ENCODE measurements around the gene MYO10. TPM values are rescaled to one million over a fixed set of nuclear protein-coding genes. Genes with fewer than 3 reads are reported as not detected.

The MYO10 gene
- total RNA-seq, 4 donors from 2014 or later: 34.7 to 122 (median 71.2) TPM

- Histone ChIP-seq H3K4me1 (peaks cover 0 to 2% (median 0%) of the 10 kb centered on the region in 4 donors), H3K9me3 (no peaks in the 10 kb centered on the region), H3K36me3 (peaks cover 0 to 26% (median 0%) of the 10 kb centered on the region in 3 donors), H3K4me3 (peak overlapping the region in 1 of 4 donors; percentile 24), H3K27ac (no peak overlapping the region), H3K27me3 (no peaks in the 10 kb centered on the region)
- DNase-seq: no peak
- TF ChIP-seq POLR2A (IDR thresholded peaks at IDR 0.05): no peak
- TF ChIP-seq CTCF (IDR thresholded peaks at IDR 0.05): no peak
Measured at GRCh38 chr5:16713386-16713928, 222.6 kb downstream of the MYO10 start.

GRCh38 chr5:16712620-16713019 is 223.5 kb downstream of the MYO10 start:
- no peak for DNase-seq
- Histone ChIP-seq H3K27me3 (no peaks in the 10 kb centered on the region), H3K27ac (no peak overlapping the region), H3K4me1 (peaks cover 0 to 2% (median 0%) of the 10 kb centered on the region in 4 donors), H3K9me3 (no peaks in the 10 kb centered on the region), H3K4me3 (no peak overlapping the region), H3K36me3 (peaks cover 0 to 33% (median 0%) of the 10 kb centered on the region in 3 donors)
- TF ChIP-seq CTCF (IDR thresholded peaks at IDR 0.05) (no peak), POLR2A (IDR thresholded peaks at IDR 0.05) (no peak)

- no peak for DNase-seq
Measured at GRCh38 chr5:16712178-16712577, 223.9 kb downstream of the MYO10 start.

GRCh38 chr5:16709691-16710433 is 226.2 kb downstream of the MYO10 start:
- H3K27ac ChIP-seq: no peak overlapping the region
- TF ChIP-seq POLR2A (IDR thresholded peaks at IDR 0.05) (no peak), CTCF (IDR thresholded peaks at IDR 0.05) (no peak)
- H3K27me3 ChIP-seq: no peaks in the 10 kb centered on the region
- no peak overlapping the region for H3K4me3 ChIP-seq
- H3K9me3 ChIP-seq: no peaks in the 10 kb centered on the region
- DNase-seq: no peak
- H3K4me1 ChIP-seq: no peaks in the 10 kb centered on the region
- H3K36me3 ChIP-seq: peaks cover 0 to 49% (median 0%) of the 10 kb centered on the region in 3 donors

More at GRCh38 chr5:16712178-16712577, 223.9 kb downstream of the MYO10 start:
- peaks cover 0 to 1% (median 0%) of the 10 kb centered on the region in 4 donors for H3K4me1 ChIP-seq
- H3K9me3 ChIP-seq: no peaks in the 10 kb centered on the region
- H3K4me3 ChIP-seq: no peak overlapping the region
- peaks cover 0 to 37% (median 0%) of the 10 kb centered on the region in 3 donors for H3K36me3 ChIP-seq
- no peaks in the 10 kb centered on the region for H3K27me3 ChIP-seq
- no peak overlapping the region for H3K27ac ChIP-seq
- no peak for TF ChIP-seq CTCF (IDR thresholded peaks at IDR 0.05)

GRCh38 chr5:16707869-16708192 is 228.3 kb downstream of the MYO10 start:
- DNase-seq: no peak
- peaks cover 0 to 57% (median 0%) of the 10 kb centered on the region in 3 donors for H3K36me3 ChIP-seq
- no peaks in the 10 kb centered on the region for H3K9me3 ChIP-seq
- H3K27ac ChIP-seq: no peak overlapping the region
- no peak for TF ChIP-seq CTCF (IDR thresholded peaks at IDR 0.05)
- TF ChIP-seq POLR2A (IDR thresholded peaks at IDR 0.05): no peak
- no peak overlapping the region for H3K4me3 ChIP-seq
- no peaks in the 10 kb centered on the region for H3K27me3 ChIP-seq
- no peaks in the 10 kb centered on the region for H3K4me1 ChIP-seq

Measured in Peyer's patch (tissue), 4 donors.